Skeletal muscle satellite cell (primary cell): Measurements from ENCODE around the gene ACY1.
A peak's percentile ranks its signal among the peaks of the same experiment; 100 is the strongest.

Experiments
- H3K27me3 ChIP-seq: 2 replicates; pipeline ENCODE4 v1.7.0; 2013; ENCODE audit warnings: low read length; ENCODE audit not compliant: control insufficient read depth, insufficient read depth
- H3K36me3 ChIP-seq: 2 replicates; pipeline ENCODE4 v1.7.0; 2013; ENCODE audit warnings: mild to moderate bottlenecking, control low read depth, low read length; ENCODE audit not compliant: insufficient read depth
- H3K4me1 ChIP-seq: 2 replicates; pipeline ENCODE4 v1.7.0; 2013; ENCODE audit warnings: low read length; ENCODE audit not compliant: control insufficient read depth, insufficient read depth
- H3K4me2 ChIP-seq: 2 replicates; pipeline ENCODE4 v1.7.0; 2013; ENCODE audit warnings: mild to moderate bottlenecking, low read length
- H3K4me3 ChIP-seq: 2 replicates; pipeline ENCODE4 v1.7.0; 2013; ENCODE audit warnings: low read length
- H3K9ac ChIP-seq: 2 replicates; pipeline ENCODE4 v1.7.0; 2013; ENCODE audit warnings: mild to moderate bottlenecking, low read depth, low read length, moderate library complexity
- H3K9me3 ChIP-seq: replicated peaks from 2 replicates; pipeline ENCODE4 v1.7.0; 2013; ENCODE audit warnings: mild to moderate bottlenecking, control low read depth, low read length

ACY1 gene

DNA sequence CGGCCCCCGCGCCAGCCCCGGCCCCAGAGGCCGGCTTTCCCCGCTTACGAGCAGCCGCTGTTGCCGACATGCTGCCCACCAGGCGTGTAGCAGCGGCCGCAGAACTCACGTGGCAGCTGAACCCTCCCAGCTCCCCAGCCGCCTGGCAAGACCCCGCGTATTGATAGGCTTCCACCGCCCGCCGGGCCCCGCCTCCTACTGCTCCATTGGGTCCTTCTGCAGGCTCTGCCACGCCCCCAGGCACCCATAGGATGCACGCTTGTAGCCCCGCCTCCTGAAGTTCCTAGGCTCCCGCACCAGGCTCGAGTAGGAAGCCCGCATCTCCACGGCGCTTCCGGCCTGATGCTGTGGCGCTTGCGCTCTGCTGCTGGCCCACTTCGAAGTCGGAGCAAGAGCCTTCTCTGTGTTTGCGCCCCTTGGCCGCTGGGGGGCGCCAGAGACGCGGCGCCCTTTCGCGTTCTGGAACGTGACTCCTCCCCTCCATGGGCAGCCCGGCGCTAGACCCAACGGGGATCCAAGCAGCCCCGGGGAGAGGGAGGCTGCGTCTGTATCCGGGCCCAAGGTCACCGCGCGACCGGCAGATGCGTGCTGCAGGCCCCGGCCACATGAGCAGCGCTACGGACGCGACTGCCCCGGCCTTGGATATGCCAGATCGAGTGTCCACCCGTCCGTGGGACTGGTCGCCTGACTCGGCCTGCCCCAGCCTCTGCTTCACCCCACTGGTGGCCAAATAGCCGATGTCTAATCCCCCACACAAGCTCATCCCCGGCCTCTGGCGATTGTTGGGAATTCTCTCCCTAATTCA, 41.3 kb upstream of the ACY1 start, which contains the start of the genes PARP3 and RRP9:
TSS of gene PARP3 (plus strand) at position 566 of the 805 bp plus-strand sequence. CDS start 993 bp downstream, outside the sequence.
TSS of gene RRP9 (minus strand) at position 107 of the 805 bp plus-strand sequence. CDS start at position 70, 37 bp downstream.
- H3K27me3 ChIP-seq = no peaks in the 10 kb centered on the region
- peak within 1 kb of the TSS; percentile 91 for H3K9ac ChIP-seq
- H3K4me2 ChIP-seq = peak within 1 kb of the TSS; percentile 99
- H3K4me3 ChIP-seq = peak within 1 kb of the TSS; percentile 90
- H3K4me1 ChIP-seq = peaks cover 26% of the 10 kb centered on the region
- H3K9me3 ChIP-seq = no peaks in the 10 kb centered on the region
- H3K36me3 ChIP-seq = peaks cover 9% of the 10 kb centered on the region

DNA sequence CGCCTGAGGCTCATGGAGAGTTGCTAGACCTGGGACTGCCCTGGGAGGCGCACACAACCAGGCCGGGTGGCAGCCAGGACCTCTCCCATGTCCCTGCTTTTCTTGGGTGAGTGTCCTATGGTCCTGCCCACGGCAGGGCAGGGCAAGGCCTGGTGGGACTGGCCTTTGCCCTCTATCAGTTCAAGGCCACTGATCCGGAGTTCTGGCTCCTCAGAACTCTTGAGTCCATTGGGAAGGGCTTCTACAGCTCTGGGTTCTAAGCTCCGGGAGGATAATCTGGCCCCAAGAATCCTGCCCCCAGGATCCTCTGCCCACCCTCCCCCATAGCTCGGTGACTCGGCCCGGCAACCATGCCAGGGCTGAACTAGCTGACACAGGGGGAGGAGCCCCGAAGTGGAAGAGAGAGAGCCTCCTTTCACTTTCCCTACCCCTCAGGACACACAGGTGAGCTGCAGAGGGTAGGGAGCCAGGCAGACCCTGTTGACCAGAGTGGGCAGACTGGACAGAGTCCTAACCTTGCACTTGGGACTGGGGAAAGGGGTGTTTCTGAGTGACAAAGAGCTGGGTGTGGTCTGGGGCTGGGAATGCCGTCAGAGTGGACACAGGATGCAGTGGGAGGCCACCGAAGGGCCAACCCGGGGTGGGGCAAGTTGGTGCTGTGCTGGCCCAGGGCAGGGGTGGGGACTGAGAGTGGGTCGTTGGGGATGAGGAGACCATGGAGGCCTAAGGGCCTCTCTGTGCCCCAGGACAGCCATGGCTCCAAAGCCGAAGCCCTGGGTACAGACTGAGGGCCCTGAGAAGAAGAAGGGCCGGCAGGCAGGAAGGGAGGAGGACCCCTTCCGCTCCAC, 40.5 kb upstream of the ACY1 start:
- Histone ChIP-seq H3K36me3 (peaks cover 1% of the 10 kb centered on the region), H3K27me3 (no peaks in the 10 kb centered on the region), H3K9me3 (no peaks in the 10 kb centered on the region), H3K4me3 (peak overlapping the region; percentile 69), H3K4me2 (peak overlapping the region; percentile 91), H3K9ac (peak overlapping the region; percentile 91), H3K4me1 (peaks cover 26% of the 10 kb centered on the region)

GRCh38 chr3:51943451-51944391, 39.6 kb upstream of the ACY1 start:
- H3K4me3 ChIP-seq = peak overlapping the region; percentile 69
- peak overlapping the region; percentile 91 for H3K4me2 ChIP-seq
- no peaks in the 10 kb centered on the region for H3K27me3 ChIP-seq
- H3K36me3 ChIP-seq = peaks cover 3% of the 10 kb centered on the region
- peak overlapping the region; percentile 91 for H3K9ac ChIP-seq
- peaks cover 26% of the 10 kb centered on the region for H3K4me1 ChIP-seq
- no peaks in the 10 kb centered on the region for H3K9me3 ChIP-seq

GRCh38 chr3:51944451-51945021, 38.8 kb upstream of the ACY1 start:
- no peak overlapping the region for H3K4me2 ChIP-seq
- H3K27me3 ChIP-seq = no peaks in the 10 kb centered on the region
- H3K4me3 ChIP-seq = no peak overlapping the region
- H3K36me3 ChIP-seq = peaks cover 10% of the 10 kb centered on the region
- H3K9ac ChIP-seq = no peak overlapping the region
- peaks cover 26% of the 10 kb centered on the region for H3K4me1 ChIP-seq
- H3K9me3 ChIP-seq = no peaks in the 10 kb centered on the region

GRCh38 chr3:51945031-51945840, 38.1 kb upstream of the ACY1 start:
- no peaks in the 10 kb centered on the region for H3K27me3 ChIP-seq
- peaks cover 25% of the 10 kb centered on the region for H3K4me1 ChIP-seq
- H3K4me2 ChIP-seq = no peak overlapping the region
- no peaks in the 10 kb centered on the region for H3K9me3 ChIP-seq
- no peak overlapping the region for H3K9ac ChIP-seq
- H3K4me3 ChIP-seq = no peak overlapping the region
- peaks cover 10% of the 10 kb centered on the region for H3K36me3 ChIP-seq

DNA sequence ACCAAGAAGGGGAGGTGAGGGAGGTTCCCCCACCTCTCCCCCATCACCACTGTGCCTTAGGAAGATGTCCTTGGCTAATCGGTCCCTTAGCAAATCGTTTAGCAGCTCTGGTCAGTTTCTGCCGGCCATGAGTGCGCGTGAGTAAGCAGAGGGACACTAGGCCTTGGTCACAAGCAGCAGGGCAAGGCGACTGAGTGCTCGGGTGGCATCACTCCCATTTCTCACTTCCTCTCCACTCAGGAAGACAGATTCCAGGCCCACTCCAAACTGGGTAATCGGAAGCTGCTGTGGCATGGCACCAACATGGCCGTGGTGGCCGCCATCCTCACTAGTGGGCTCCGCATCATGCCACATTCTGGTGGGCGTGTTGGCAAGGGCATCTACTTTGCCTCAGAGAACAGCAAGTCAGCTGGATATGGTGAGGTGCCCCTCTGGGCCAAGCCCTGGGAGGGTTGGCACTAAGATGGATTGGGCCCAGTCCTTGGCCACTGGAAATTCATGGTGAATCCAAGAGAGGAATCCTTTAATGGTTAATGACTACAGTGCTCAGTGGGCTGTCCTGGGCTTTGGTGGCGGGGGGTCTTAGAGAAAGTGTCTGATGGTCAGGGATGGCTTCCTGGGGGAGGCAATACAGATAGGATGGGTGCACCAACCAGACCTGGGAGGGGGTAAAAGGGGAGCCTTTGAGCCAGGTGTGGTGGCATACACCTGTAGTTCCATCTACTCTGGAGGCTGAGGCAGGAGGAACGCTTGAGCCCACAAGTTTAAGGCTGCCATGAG, 37.2 kb upstream of the ACY1 start:
- Histone ChIP-seq H3K9me3 (no peaks in the 10 kb centered on the region), H3K27me3 (no peaks in the 10 kb centered on the region), H3K4me3 (no peak overlapping the region), H3K4me2 (no peak overlapping the region), H3K36me3 (peaks cover 10% of the 10 kb centered on the region), H3K9ac (no peak overlapping the region), H3K4me1 (peaks cover 16% of the 10 kb centered on the region)

DNA sequence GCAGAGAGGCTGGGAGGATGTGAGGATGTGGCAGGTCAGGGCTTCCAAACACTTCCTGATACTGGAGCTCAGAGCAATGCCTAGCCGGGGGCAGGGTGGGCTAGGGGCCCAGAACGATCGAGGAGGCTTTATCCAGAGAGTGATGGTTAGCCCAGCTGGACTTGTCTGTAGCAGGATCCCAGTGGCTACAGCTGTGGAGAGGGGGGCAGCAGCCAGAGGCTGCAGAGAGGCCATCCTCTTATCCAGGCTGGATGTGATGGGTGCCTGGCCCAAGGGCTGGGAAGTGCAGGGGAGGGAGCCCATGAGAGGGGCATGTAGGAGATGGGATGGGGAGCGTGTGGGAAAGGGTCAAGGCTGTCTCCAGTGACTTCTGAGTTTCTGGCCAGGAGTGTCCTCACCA, 36.5 kb upstream of the ACY1 start:
- no peak overlapping the region for H3K4me3 ChIP-seq
- H3K27me3 ChIP-seq = no peaks in the 10 kb centered on the region
- H3K4me1 ChIP-seq = peaks cover 15% of the 10 kb centered on the region
- H3K4me2 ChIP-seq = no peak overlapping the region
- no peaks in the 10 kb centered on the region for H3K9me3 ChIP-seq
- H3K9ac ChIP-seq = no peak overlapping the region
- peaks cover 10% of the 10 kb centered on the region for H3K36me3 ChIP-seq

GRCh38 chr3:51947215-51947900, 36.0 kb upstream of the ACY1 start:
- H3K9me3 ChIP-seq = no peaks in the 10 kb centered on the region
- no peak overlapping the region for H3K9ac ChIP-seq
- H3K4me3 ChIP-seq = no peak overlapping the region
- H3K4me2 ChIP-seq = no peak overlapping the region
- H3K4me1 ChIP-seq = peaks cover 13% of the 10 kb centered on the region
- H3K27me3 ChIP-seq = no peaks in the 10 kb centered on the region
- peaks cover 10% of the 10 kb centered on the region for H3K36me3 ChIP-seq

DNA sequence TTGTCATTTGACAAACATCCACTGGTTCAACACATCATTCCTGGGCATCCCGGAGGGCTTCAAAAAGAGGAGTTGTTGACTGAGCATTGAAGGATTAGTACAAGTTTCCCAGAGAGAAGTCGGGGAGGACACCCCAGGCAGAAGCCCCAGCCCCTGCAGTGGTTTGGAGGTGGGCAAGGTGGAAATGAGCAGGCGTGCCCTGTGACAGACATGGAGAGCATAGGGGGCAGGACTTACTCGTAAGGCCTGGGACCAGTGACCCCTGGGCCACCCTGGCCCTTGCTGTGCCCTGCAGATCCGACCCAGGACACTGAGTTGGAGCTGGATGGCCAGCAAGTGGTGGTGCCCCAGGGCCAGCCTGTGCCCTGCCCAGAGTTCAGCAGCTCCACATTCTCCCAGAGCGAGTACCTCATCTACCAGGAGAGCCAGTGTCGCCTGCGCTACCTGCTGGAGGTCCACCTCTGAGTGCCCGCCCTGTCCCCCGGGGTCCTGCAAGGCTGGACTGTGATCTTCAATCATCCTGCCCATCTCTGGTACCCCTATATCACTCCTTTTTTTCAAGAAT, 35.2 kb upstream of the ACY1 start:
- no peak overlapping the region for H3K4me3 ChIP-seq
- no peak overlapping the region for H3K9ac ChIP-seq
- no peaks in the 10 kb centered on the region for H3K27me3 ChIP-seq
- no peaks in the 10 kb centered on the region for H3K9me3 ChIP-seq
- peaks cover 10% of the 10 kb centered on the region for H3K36me3 ChIP-seq
- peaks cover 7% of the 10 kb centered on the region for H3K4me1 ChIP-seq
- no peak overlapping the region for H3K4me2 ChIP-seq
